ENCODE results near the gene UBAP2. TPM values are rescaled to one million over a fixed set of nuclear protein-coding genes. Genes with fewer than 3 reads are reported as not detected.

The UBAP2 gene
- total RNA-seq, 4 donors from 2014 or later = 31.0 to 49.6 (median 37.6) TPM

GRCh38 chr9:33927694-33928093 is 121.0 kb downstream of the UBAP2 start:
- Histone ChIP-seq H3K27ac (replicated peaks in 1 of 4) (no peak overlapping the region), H3K9me3 (no peaks in the 10 kb centered on the region), H3K36me3 (peaks cover 52 to 100% (median 84%) of the 10 kb centered on the region in 4 donors), H3K27me3 (no peaks in the 10 kb centered on the region), H3K4me3 (no peak overlapping the region), H3K4me1 (peaks cover 10 to 14% (median 12%) of the 10 kb centered on the region in 4 donors)
- no peak for DNase-seq (ENCODE audit: extremely low spot score)
- no peak for TF ChIP-seq POLR2A (IDR thresholded peaks at IDR 0.05; ENCODE audit: low read depth)
- TF ChIP-seq EP300 (IDR thresholded peaks at IDR 0.05) = no peak
- no peak for TF ChIP-seq POLR2AphosphoS5 (IDR thresholded peaks at IDR 0.05)
- TF ChIP-seq CTCF (IDR thresholded peaks at IDR 0.05) = no peak
- WGBS = 93% methylated on average over 14 of the region's 15 CpGs
- intact Hi-C loops (cut with DNase I) = no loop called here

- intact Hi-C loops (cut with DNase I) = no loop called here
- Histone ChIP-seq H3K9me3 (no peaks in the 10 kb centered on the region), H3K27ac (replicated peaks in 1 of 4) (no peak overlapping the region), H3K4me3 (no peak overlapping the region), H3K36me3 (peaks cover 52 to 100% (median 84%) of the 10 kb centered on the region in 4 donors), H3K4me1 (peaks cover 10 to 14% (median 12%) of the 10 kb centered on the region in 4 donors), H3K27me3 (no peaks in the 10 kb centered on the region)
- 88% methylated on average over 15 of the region's 17 CpGs for WGBS
- no peak for TF ChIP-seq EP300 (IDR thresholded peaks at IDR 0.05)
- no peak for TF ChIP-seq POLR2AphosphoS5 (IDR thresholded peaks at IDR 0.05)
- no peak for TF ChIP-seq POLR2A (IDR thresholded peaks at IDR 0.05; ENCODE audit: low read depth)
- no peak for TF ChIP-seq CTCF (IDR thresholded peaks at IDR 0.05)
- DNase-seq (ENCODE audit: extremely low spot score) = no peak
Measured at GRCh38 chr9:33926746-33927485, 121.8 kb downstream of the UBAP2 start.

GRCh38 chr9:33924978-33925797 is 123.5 kb downstream of the UBAP2 start:
- H3K4me1 ChIP-seq = peaks cover 10 to 14% (median 12%) of the 10 kb centered on the region in 4 donors
- no peaks in the 10 kb centered on the region for H3K27me3 ChIP-seq
- H3K9me3 ChIP-seq = no peaks in the 10 kb centered on the region
- no peak for TF ChIP-seq POLR2A (IDR thresholded peaks at IDR 0.05; ENCODE audit: low read depth)
- TF ChIP-seq POLR2AphosphoS5 (IDR thresholded peaks at IDR 0.05) = no peak
- TF ChIP-seq CTCF (IDR thresholded peaks at IDR 0.05) = peak; percentile 40 to 72 (median 46)
- DNase-seq (ENCODE audit: extremely low spot score) = no peak
- H3K36me3 ChIP-seq = peaks cover 53 to 99% (median 85%) of the 10 kb centered on the region in 4 donors
- intact Hi-C loops (cut with DNase I) = no loop called here
- peak overlapping the region in 2 of 4 donors; percentile 24 to 27 for H3K27ac ChIP-seq (replicated peaks in 1 of 4)
- WGBS = 49% methylated on average over 17 of the region's 17 CpGs
- H3K4me3 ChIP-seq = no peak overlapping the region

- no peak for DNase-seq (ENCODE audit: extremely low spot score)
- intact Hi-C loops (cut with DNase I) = no loop called here
- Histone ChIP-seq H3K4me1 (peaks cover 10 to 14% (median 12%) of the 10 kb centered on the region in 4 donors), H3K36me3 (peaks cover 55 to 95% (median 88%) of the 10 kb centered on the region in 4 donors), H3K4me3 (no peak overlapping the region), H3K9me3 (no peaks in the 10 kb centered on the region), H3K27ac (replicated peaks in 1 of 4) (no peak overlapping the region), H3K27me3 (no peaks in the 10 kb centered on the region)
- TF ChIP-seq POLR2AphosphoS5 (IDR thresholded peaks at IDR 0.05) = no peak
- no peak for TF ChIP-seq POLR2A (IDR thresholded peaks at IDR 0.05; ENCODE audit: low read depth)
- TF ChIP-seq CTCF (IDR thresholded peaks at IDR 0.05) = no peak
- no peak for TF ChIP-seq EP300 (IDR thresholded peaks at IDR 0.05)
- 90% methylated on average over 7 of the region's 14 CpGs for whole genome bisulfite sequencing
Measured at GRCh38 chr9:33923998-33924701, 124.5 kb downstream of the UBAP2 start.

Data from esophagus muscularis mucosa (tissue), 4 donors.